CD4-positive, alpha-beta T cell (primary cell): ENCODE results near the gene LRRK2. TPM values are rescaled to one million over a fixed set of nuclear protein-coding genes. Genes with fewer than 3 reads are reported as not detected.

ENCODE experiments used
- ATAC-seq: fragments of 200-7000 bp; cut with Tn5 transposase; one replicate; pipeline ENCODE4 v1.10.0; 2022; ENCODE audit warnings: mild to moderate bottlenecking; ENCODE audit not compliant: poor library complexity
- CTCF ChIA-PET: fragments of 350-600 bp; sonication (Branson Sonifier 250); formaldehyde crosslinking; loops from one replicate; lab custom pipeline; 2021; ENCODE audit warnings: antibody characterized with exemption, inconsistent platforms; lab: Charles Lee
- POLR2A ChIA-PET: fragments of 350-600 bp; sonication (Branson Sonifier 250); formaldehyde crosslinking; loops from one replicate; lab custom pipeline; 2021; ENCODE audit warnings: antibody characterized with exemption, inconsistent platforms; lab: Charles Lee
- DNase-seq, 14 experiments: peaks; one replicate each; pipeline ENCODE4 v3.0.0-alpha.2; 2013 to 2020; ENCODE audit warnings: mixed read lengths in 2 of 14
- H3K27ac ChIP-seq, 2 donors: one replicate each; pipeline versions ENCODE4 v1.5.1 to v1.7.0; 2013; ENCODE audit warnings: low read length in 2 of 2, low read depth in 1 of 2, mild to moderate bottlenecking in 1 of 2
- H3K27me3 ChIP-seq, 2 experiments: 1 replicate in 1 of 2; 2 replicates in 1 of 2; pipeline versions ENCODE4 v1.6.1 to v1.7.0; 2013; ENCODE audit warnings: low read length in 2 of 2, control low read depth in 1 of 2, mild to moderate bottlenecking in 1 of 2, moderate library complexity in 1 of 2; ENCODE audit not compliant: insufficient read depth in 2 of 2, control insufficient read depth in 1 of 2
- H3K36me3 ChIP-seq: one replicate; pipeline ENCODE4 v1.6.1; 2013; ENCODE audit warnings: low read length, control low read depth; ENCODE audit not compliant: insufficient read depth
- H3K4me1 ChIP-seq: one replicate; pipeline ENCODE4 v1.6.1; 2013; ENCODE audit warnings: low read length, control low read depth; ENCODE audit not compliant: insufficient read depth
- H3K4me3 ChIP-seq: one replicate; pipeline ENCODE4 v1.5.1; 2013; ENCODE audit warnings: mild to moderate bottlenecking, low read length, moderate library complexity
- H3K9me3 ChIP-seq, 2 experiments: 1 replicate in 1 of 2; 2 replicates in 1 of 2; pipeline versions ENCODE4 v1.6.1 to v1.7.0; 2013; ENCODE audit warnings: low read length in 2 of 2, mild to moderate bottlenecking in 2 of 2, control low read depth in 1 of 2, moderate library complexity in 1 of 2; ENCODE audit not compliant: control insufficient read depth in 1 of 2, insufficient read depth in 1 of 2
- H3K27ac Mint-ChIP-seq: one replicate; pipeline ENCODE4 v1.8.0; 2020; ENCODE audit warnings: mixed read lengths
- H3K27me3 Mint-ChIP-seq: one replicate; pipeline ENCODE4 v1.8.0; 2021; ENCODE audit warnings: mixed read lengths
- H3K36me3 Mint-ChIP-seq: one replicate; pipeline ENCODE4 v1.8.0; 2021; ENCODE audit warnings: low read depth, mixed read lengths
- H3K4me1 Mint-ChIP-seq: one replicate; pipeline ENCODE4 v1.8.0; 2021; ENCODE audit warnings: low read depth, mixed read lengths
- H3K4me3 Mint-ChIP-seq: one replicate; pipeline ENCODE4 v1.8.0; 2020; ENCODE audit warnings: mild to moderate bottlenecking, mixed read lengths
- H3K9me3 Mint-ChIP-seq: one replicate; pipeline ENCODE4 v1.8.0; 2020; ENCODE audit warnings: mixed read lengths
- CTCF ChIP-seq: fragments of 200-600 bp; IDR thresholded peaks from one replicate; pipeline ENCODE4 v1.8.0; 2022; ENCODE audit warnings: antibody characterized with exemption, mild to moderate bottlenecking
- intact Hi-C, 2 experiments: fragments of 100-400 bp; cut with DNase I in 1 of 2; cut with micrococcal nuclease in 1 of 2; formaldehyde crosslinking; loops; one replicate each; pipeline versions ENCODE4 v1.15.1 to v1.9.0; 2023 to 2025; cut with DNase I, micrococcal nuclease
- total RNA-seq, 174 experiments: library from RNA in 2 of 174; stranded (reverse) in 2 of 174; gene quantifications; one replicate each; pipeline ENCODE4 v1.2.3 and lab custom pipeline; 2021 to 2026

LRRK2 gene
- total RNA-seq, 2 experiments from 2014 or later = 0.42 to 0.60 TPM

GRCh38 chr12:40216516-40217288 is 8.1 kb upstream of the LRRK2 start:
- H3K9me3 ChIP-seq = peaks cover 0 to 4% of the 10 kb centered on the region in 2 experiments
- intact Hi-C loops = no loop called here
- no peak overlapping the region for H3K4me3 ChIP-seq
- CTCF ChIA-PET = no interaction called here
- H3K36me3 ChIP-seq = no peaks in the 10 kb centered on the region
- ATAC-seq (no peak), DNase-seq (no peak)
- H3K4me1 ChIP-seq = no peaks in the 10 kb centered on the region
- no peak overlapping the region for H3K27ac ChIP-seq
- Mint-ChIP-seq H3K4me1 (no peaks in the 10 kb centered on the region), H3K4me3 (no peak overlapping the region), H3K36me3 (no peaks in the 10 kb centered on the region), H3K27me3 (no peaks in the 10 kb centered on the region), H3K9me3 (peaks cover 3% of the 10 kb centered on the region), H3K27ac (no peak overlapping the region)
- H3K27me3 ChIP-seq = no peaks in the 10 kb centered on the region
- no peak for TF ChIP-seq CTCF
- POLR2A ChIA-PET = no interaction called here

GRCh38 chr12:40219760-40220159 is 5.0 kb upstream of the LRRK2 start:
- Histone ChIP-seq H3K36me3 (no peaks in the 10 kb centered on the region), H3K9me3 (no peaks in the 10 kb centered on the region), H3K4me3 (no peak overlapping the region), H3K27ac (no peak overlapping the region), H3K27me3 (peaks cover 0 to 21% of the 10 kb centered on the region in 2 experiments), H3K4me1 (peaks cover 2% of the 10 kb centered on the region)
- H3K36me3 Mint-ChIP-seq = no peaks in the 10 kb centered on the region
- POLR2A ChIA-PET = no interaction called here
- DNase-seq = no peak
- H3K4me1 Mint-ChIP-seq = no peaks in the 10 kb centered on the region
- H3K27ac Mint-ChIP-seq = no peak overlapping the region
- CTCF ChIA-PET = interaction anchor here (1.3 kb wide), 1 partner anchor 12 kb away, joined by 4 read pairs; no protein-coding TSS in a partner anchor
- no peak overlapping the region for H3K4me3 Mint-ChIP-seq
- H3K9me3 Mint-ChIP-seq = peaks cover 3% of the 10 kb centered on the region
- peaks cover 19% of the 10 kb centered on the region for H3K27me3 Mint-ChIP-seq
- no peak for ATAC-seq
- no peak for TF ChIP-seq CTCF
- intact Hi-C loops = no loop called here

DNA sequence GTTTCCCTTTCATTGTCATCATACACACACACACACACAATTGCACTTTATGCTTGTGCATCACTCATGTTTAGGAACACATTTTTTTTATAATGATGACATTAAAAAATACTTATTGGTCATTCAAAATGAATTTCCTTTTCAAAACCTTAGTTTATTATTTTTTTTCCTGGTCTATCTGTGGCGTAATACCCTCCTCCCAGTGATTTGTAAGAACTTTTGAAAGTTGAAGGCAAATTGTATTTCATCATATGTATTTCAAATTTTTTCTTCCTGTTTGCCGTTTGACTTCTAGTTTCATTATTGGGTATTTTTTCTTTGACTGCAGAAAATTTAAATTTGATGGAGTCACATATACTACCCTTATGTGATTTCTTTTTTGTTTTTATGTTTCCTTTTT is 2.5 kb upstream of the LRRK2 start:
- no peak for TF ChIP-seq CTCF
- H3K4me1 Mint-ChIP-seq = peaks cover 10% of the 10 kb centered on the region
- H3K27me3 Mint-ChIP-seq = peaks cover 41% of the 10 kb centered on the region
- Histone ChIP-seq H3K4me1 (peaks cover 9% of the 10 kb centered on the region), H3K27me3 (peaks cover 8 to 38% of the 10 kb centered on the region in 2 experiments), H3K27ac (no peak overlapping the region), H3K4me3 (no peak overlapping the region), H3K9me3 (no peaks in the 10 kb centered on the region), H3K36me3 (no peaks in the 10 kb centered on the region)
- CTCF ChIA-PET = no interaction called here
- ATAC-seq = no peak
- DNase-seq = peak in 3 of 14 experiments; percentile 7 to 18 (median 18)
- peaks cover 4% of the 10 kb centered on the region for H3K9me3 Mint-ChIP-seq
- H3K4me3 Mint-ChIP-seq = no peak overlapping the region
- no peak overlapping the region for H3K27ac Mint-ChIP-seq
- POLR2A ChIA-PET = no interaction called here
- H3K36me3 Mint-ChIP-seq = no peaks in the 10 kb centered on the region
- intact Hi-C loops = no loop called here
